ENCODE results near the gene TPSAB1.

Gene TPSAB1

DNA sequence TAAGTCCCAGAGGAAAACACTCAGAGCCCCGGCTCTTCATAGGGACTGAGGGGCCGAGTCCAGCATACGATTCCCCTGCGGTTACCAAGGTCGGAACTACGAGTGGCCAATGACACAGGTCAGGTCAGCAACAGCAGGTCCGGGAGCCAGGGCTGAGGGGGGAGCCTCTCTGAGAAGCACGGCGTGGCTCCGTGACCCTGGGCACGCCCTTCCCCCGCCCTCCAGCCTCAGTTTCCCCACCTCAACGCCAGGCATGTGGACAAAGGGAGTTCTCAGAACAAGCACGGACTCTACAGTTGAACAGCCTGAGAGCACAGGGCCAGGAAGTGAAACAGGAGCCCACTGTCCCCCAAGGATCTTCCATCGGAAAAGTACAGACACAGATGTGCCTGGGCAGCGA is 41.0 kb downstream of the TPSAB1 start:
- in situ Hi-C loops (cut with MboI; ENCODE audit: low sequenced_read_pairs): no loop called here

DNA sequence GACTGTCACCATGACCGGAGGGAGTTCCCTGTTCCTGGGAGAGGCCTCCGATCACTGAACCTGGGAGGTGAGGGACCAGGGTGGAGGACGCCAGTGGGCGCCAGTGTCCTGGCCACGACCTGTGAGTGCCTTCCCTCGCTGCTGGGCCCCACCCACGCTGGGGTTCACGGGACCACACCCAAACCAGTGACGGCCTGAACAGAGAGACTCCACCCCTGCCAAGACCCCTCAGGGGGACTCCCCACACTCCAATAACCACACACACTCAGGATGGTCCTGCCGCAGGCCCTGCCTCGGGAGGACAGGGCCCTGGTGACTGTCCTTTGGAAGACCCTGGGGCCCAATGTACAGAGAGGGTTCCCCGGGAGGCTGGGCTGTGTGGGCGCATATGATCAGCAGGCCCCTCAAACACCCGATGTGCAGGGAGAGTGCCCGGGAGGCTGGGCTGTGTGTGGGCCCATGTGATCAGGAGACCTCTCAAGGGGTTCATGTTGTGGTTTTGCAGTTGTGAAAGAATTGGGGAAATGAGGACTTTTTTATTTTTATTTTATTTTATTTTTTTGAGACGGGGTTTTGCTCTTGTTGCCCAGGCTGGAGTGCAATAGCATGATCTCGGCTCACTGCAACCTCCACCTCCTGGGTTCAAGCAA is 41.9 kb downstream of the TPSAB1 start:
- in situ Hi-C loops (cut with MboI; ENCODE audit: low sequenced_read_pairs): no loop called here

DNA sequence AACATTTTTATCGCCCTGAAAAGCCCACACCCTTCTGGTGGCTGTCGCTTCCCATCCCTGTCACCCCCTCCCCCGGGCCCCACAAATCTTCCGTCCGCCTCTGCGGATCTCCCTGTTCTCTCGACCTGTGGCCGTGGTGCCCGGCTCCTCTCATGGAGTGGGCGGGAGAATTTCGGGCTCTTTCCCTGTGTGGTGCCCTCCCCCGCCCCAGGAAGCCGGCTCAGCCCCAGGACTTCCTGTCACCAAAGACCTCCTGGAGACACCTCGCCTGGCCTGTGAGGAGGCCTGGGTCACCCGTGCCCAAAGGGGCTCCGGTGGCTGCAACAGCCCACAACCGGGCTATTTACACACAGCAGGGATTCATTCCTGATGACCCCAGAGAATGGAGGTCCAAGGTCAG is 42.8 kb downstream of the TPSAB1 start:
- in situ Hi-C loops (cut with MboI; ENCODE audit: low sequenced_read_pairs): no loop called here

DNA sequence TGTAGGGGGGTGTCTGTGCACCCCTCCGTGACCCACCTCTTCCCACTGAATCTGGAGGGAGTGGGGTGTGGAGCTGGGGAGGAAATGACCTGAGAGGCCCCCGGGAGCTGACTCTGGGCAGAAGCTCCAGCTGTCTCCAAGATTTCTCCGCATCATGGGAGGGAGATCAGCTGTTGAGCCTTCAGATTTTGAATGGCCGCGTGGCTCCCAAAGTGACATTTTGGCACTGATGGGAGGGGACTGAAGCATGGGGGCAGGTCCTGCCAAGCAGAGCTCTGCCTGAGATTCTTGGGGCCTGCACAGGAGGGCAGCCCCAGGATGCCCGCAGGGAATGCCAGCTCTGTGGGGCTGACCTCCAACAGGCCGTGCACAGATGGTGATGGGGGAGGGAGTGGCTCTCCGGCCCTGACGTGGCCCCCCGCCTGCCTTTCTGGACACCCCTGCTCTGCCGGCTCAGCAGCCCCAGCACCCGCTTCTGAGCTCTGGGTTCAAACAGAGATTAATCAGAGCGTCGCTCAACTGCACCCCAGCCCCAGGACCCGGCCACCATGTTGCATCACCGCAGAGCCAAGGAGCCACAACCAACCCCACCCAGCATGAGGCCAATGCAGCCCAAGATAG is 43.6 kb downstream of the TPSAB1 start:
- in situ Hi-C loops (cut with MboI; ENCODE audit: low sequenced_read_pairs): no loop called here

DNA sequence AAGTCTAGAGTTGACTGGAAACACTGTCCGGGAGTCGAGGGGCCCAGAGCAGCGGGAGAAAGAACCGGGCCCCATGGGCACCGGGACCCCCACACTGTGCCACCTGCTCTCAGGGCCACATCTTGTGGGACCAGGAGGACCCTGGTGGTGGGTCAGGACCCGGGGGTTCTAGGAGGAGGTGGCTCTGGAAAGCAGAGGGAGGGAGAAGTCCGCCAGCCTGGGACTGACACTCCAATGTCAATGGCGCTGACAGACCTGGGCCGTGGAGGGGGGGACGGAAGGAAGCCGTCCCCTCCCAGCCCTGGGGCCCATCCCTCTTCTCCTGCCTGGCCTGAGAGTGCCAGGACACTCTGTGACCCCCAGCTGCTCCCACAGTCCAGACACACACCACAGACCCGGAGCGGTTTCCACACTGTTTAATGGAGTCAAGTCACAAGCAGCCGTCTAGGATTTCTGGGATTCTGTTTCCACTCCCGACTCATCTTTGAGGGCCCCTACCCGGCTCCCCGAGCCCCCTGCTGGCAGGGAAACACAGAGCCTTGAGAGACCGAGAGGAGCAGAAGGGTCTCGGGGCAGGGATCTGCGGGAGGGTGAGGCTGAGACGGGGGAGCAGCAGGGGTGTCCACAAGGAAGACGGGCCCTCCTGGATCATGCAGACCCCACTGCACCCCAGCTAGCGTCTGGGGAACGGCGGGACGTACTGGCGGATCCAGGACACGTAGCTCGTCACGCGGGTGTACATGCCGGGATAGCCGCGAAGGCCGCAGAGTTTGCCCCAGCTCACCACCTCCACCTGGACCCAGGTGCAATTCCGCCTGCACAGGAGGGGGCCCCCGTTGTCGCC is 45.4 kb downstream of the TPSAB1 start:
- in situ Hi-C loops (cut with MboI; ENCODE audit: low sequenced_read_pairs): no loop called here

DNA sequence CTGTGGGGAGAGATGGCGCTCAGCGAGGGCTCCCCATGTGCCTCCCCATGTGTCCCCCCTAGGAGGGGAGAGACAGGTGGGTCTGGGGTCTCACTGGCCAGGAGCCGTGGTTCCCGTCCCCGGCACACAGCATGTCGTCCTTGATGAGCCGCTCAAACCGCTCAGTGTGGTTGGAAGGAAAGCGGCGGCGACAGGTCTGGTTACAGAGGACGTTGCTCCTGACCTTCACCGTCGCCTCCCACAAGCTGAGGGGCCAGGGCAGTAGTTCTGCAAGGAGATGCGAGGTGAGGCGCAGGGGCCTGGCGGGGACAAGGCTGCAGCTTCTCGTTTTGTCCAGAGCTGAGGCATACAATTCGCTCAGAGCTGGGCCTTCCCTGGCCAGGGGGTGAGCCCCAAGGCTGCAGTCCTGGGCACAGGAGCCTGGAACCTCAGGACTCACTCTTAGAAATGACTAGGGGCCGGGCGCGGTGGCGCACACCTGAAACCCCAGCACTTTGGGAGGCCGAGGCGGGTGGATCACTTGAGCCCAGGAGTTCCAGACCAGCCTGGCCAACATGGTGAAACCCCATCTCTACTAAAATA is 46.1 kb downstream of the TPSAB1 start:
- in situ Hi-C loops (cut with MboI; ENCODE audit: low sequenced_read_pairs): no loop called here

DNA sequence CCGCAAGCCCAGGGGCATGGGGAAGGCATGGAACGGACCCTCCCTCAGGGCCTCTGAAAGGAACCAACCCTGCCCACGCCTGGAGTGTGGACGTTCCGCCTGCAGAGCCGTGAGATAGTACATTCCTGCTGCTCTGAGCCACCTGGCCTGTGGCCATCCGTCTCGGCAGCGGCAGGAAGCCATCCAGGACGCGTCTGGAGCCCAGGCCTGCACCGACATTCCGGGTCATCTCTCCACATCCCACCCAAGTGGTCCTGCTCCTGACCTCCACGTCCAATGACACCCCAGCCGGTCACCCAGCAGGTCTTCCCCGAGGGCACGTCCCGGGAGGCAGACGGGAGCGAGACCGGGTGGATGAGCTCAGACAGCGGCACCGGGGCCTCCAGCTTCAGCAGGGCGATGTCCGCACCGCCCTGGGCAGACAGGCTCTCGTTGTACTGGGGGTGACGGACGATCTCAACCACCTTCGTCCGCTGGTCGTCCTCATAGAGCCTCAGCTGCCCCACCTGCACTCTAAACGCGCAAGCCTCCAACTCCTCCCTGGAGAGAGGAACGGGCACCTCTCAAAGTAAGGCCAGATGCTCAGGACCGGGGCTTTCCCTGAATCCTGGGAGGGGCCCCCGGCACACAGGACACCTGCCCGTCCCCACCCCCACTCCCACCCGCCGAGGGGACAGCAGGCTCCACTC is 47.6 kb downstream of the TPSAB1 start:
- in situ Hi-C loops (cut with MboI; ENCODE audit: low sequenced_read_pairs): no loop called here

DNA sequence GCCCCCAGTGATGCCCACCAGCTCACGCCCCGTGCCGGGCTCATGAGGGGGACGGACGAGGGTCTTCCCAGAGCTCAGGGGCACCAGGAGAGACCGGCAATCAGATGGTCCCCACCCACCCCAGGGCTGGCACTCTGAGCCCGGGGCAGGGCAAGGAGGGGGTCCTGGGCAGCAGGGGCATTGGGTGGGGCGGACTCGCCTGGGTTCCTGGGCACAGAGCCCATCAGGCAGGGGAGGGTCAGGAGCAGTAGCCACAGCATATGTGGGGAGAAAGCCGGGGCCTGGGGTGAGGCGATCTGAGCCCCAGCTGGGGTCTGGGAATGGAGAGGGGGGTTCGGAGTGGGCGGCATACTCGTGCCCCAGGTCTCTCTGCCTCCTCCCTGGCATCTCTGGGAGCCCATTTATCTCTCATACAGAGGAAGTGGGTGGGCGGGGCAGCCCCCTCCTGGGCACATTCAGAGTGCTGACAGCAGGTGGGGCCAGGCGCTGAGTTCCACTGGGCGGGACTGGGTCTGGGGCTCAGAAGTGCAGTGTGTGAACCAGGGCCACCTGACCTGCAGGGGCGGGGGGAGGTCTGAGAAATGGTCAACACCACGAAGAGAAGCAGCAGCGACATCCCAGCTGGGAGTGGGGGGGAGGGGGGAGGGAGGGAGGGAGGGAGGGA is 48.4 kb downstream of the TPSAB1 start:
- in situ Hi-C loops (cut with MboI; ENCODE audit: low sequenced_read_pairs): no loop called here

DNA sequence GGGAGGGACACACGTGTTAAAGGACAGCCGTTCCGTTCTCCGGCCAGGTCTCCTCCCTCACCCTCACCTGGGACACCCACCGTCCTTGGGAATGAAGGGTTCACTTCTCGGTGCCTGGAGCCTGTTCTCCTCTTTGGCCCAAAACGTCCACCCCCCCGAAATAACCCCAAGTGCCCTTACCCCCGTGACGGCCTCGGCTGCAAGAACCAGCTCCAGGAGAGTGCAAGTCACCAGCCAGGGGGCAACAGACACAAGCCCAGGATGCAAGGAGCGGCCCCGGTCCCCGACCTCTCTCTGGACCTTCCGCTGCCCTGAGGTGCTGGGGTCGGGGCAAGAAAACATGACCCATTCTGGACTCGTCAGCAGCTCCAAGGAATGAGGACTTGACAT is 49.0 kb downstream of the TPSAB1 start:
- in situ Hi-C loops (cut with MboI; ENCODE audit: low sequenced_read_pairs): no loop called here

DNA sequence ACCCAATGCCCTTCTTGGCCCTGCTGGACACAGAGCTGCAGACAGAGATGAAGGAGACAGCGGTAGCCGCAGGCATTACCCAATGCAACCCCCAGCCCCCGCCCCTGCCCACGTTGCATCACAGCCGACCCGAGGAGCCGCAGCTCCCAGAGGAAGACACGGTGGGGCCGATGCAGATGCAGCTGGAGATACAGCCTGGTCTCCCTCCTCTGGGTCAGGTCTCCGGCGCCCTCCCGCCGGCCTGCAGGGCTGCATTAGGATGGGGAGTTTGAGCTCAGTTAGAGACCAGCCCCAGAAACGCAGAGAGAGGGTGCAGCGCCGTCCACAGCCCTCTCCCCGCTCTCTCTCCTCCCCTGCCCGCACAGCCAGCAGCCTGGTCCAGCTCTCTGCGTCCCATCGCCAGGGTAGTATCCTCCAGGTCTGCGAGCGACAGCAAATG is 49.6 kb downstream of the TPSAB1 start:
- in situ Hi-C loops (cut with MboI; ENCODE audit: low sequenced_read_pairs): no loop called here

DNA sequence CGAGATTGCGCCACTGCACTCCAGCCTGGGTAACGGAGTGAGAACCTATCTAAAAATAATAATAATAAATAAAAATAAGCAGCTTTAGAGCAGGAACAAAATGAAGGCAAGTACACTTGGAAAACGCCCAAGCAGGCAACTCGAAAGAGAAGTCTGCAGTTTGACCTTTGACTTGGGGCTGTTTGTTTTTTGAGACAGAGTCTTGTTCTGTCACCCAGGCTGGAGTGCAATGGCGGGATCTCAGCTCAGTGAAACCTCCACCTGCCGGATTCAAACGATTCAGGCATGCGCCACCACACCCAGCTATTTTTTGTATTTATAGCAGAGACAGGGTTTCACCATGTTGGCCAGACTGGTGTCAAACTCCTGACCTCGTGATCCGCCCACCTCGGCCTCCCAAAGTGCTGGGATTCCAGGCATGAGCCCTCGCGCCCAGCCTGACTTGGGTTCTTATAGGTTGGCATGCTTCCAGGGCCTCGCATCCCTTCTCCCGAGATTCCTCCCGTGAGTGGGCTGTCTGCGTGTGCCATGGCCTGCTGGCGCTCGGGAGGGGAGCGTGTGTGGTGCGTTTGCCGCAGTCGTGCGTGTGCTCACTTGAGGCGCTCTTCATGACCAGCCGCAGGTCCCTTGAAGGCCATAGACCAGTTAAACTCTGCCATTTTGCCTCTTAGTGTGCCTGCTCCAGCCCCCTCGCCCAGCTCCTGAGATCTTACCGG is 50.5 kb downstream of the TPSAB1 start:
- in situ Hi-C loops (cut with MboI; ENCODE audit: low sequenced_read_pairs): no loop called here

DNA sequence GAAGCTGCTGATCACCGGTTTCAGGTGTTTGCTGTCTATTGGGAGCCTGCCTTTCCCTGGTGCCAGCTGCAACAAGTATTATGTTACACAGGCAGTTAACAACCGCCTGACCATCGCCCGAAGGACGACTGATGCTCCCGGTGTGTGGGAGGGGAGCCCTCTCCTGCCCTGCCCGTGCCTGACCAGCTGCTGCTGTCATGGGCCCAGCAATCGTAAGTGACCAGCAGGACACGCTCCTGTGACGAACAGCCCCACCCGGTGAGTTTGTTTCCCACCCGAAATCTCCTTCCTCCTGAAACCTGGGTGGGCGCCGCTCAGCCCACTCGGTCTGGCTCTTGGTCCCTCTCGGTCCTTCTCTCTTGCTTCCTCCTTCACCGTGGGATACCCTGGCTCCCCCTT is 51.1 kb downstream of the TPSAB1 start:
- in situ Hi-C loops (cut with MboI; ENCODE audit: low sequenced_read_pairs): no loop called here
